Mesendoderm (in vitro differentiated cells): ENCODE measurements around the gene ANKHD1.

Experiments
- DNase-seq: peaks from one replicate; pipeline ENCODE4 v3.0.0; 2013
- H2AK5ac ChIP-seq: 2 replicates; pipeline ENCODE4 v1.6.1; 2013; ENCODE audit warnings: low read length, inconsistent platforms
- H2BK120ac ChIP-seq: 2 replicates; pipeline ENCODE4 v1.6.1; 2013; ENCODE audit warnings: low read depth, mild to moderate bottlenecking, low read length, moderate library complexity, mixed read lengths
- H2BK15ac ChIP-seq: replicated peaks from 2 replicates; pipeline ENCODE4 v1.6.1; 2013; ENCODE audit warnings: low read depth, mild to moderate bottlenecking, moderate library complexity
- H2BK5ac ChIP-seq: 2 replicates; pipeline ENCODE4 v1.6.1; 2013; ENCODE audit warnings: low read length, inconsistent platforms
- H3K18ac ChIP-seq: 2 replicates; pipeline ENCODE4 v1.6.1; 2013; ENCODE audit warnings: mild to moderate bottlenecking, low read length, mixed read lengths
- H3K23ac ChIP-seq: one replicate; pipeline ENCODE4 v1.6.1; 2013; ENCODE audit warnings: low read length
- H3K27ac ChIP-seq: 2 replicates; pipeline ENCODE4 v1.5.1; 2013; ENCODE audit warnings: low read depth, mild to moderate bottlenecking, inconsistent platforms, low read length, moderate library complexity
- H3K27me3 ChIP-seq: 2 replicates; pipeline ENCODE4 v1.6.1; 2013; ENCODE audit warnings: low read length, control low read depth, mild to moderate bottlenecking, inconsistent platforms; ENCODE audit not compliant: insufficient read depth, poor library complexity
- H3K36me3 ChIP-seq: 2 replicates; pipeline ENCODE4 v1.6.1; 2013; ENCODE audit warnings: low read length, inconsistent platforms; ENCODE audit not compliant: control insufficient read depth, insufficient read depth
- H3K4ac ChIP-seq: one replicate; pipeline ENCODE4 v1.6.1; 2013; ENCODE audit warnings: low read depth, mild to moderate bottlenecking, low read length, moderate library complexity
- H3K4me1 ChIP-seq: 2 replicates; pipeline ENCODE4 v1.6.1; 2013; ENCODE audit warnings: low read depth, low read length, inconsistent platforms; ENCODE audit not compliant: control insufficient read depth
- H3K4me2 ChIP-seq: 2 replicates; pipeline ENCODE4 v1.6.1; 2013; ENCODE audit warnings: low read length
- H3K4me3 ChIP-seq: 2 replicates; pipeline ENCODE4 v1.5.1; 2013; ENCODE audit warnings: mild to moderate bottlenecking, low read length
- H3K56ac ChIP-seq: one replicate; pipeline ENCODE4 v1.6.1; 2013; ENCODE audit warnings: low read length
- H3K79me1 ChIP-seq: 2 replicates; pipeline ENCODE4 v1.6.1; 2013; ENCODE audit warnings: low read length, inconsistent platforms
- H3K79me2 ChIP-seq: 2 replicates; pipeline ENCODE4 v1.6.1; 2013; ENCODE audit warnings: mild to moderate bottlenecking, low read length; ENCODE audit not compliant: control insufficient read depth, insufficient read depth
- H3K9ac ChIP-seq: 2 replicates; pipeline ENCODE4 v1.6.1; 2013; ENCODE audit warnings: low read length, inconsistent platforms
- H4K5ac ChIP-seq: one replicate; pipeline ENCODE4 v1.6.1; 2013; ENCODE audit warnings: low read length
- H4K8ac ChIP-seq: one replicate; pipeline ENCODE4 v1.6.1; 2013; ENCODE audit warnings: low read depth, mild to moderate bottlenecking, control low read depth, low read length, moderate library complexity
- WGBS: extraction: QIAGEN DNeasy Blood & Tissue Kit; methylation state at CpG from one replicate; pipeline ENCODE4 v1.1.7; 2013; ENCODE audit warnings: low lambda C conversion rate, missing lambda C conversion rate; ENCODE audit not compliant: insufficient coverage; ENCODE audit errors: extremely low coverage; 5-methylcytosine and 5-hydroxymethylcytosine counted together

ANKHD1 gene

DNA sequence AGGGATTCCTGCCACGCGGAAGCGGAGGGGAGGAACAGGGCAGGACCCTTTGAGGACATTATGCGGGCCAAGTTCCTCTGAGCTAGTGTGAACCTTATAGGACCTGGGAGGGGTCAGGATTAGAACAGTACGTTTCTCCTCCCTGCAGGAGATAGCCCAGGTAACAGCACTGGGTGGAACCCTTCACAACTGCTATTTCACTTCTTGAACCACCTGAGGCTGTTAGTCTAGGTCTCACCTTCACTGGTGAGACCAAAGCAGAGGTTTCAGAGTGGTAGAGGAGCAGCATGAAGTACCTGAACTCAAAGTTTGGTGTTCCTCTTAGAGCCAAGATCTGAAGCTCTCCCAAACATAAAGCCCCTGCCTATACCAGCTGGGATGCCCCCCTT lies 146.7 kb downstream of the ANKHD1 start:
- Histone ChIP-seq H3K79me2 (peaks cover under 1% of the 10 kb centered on the region), H3K4me1 (peaks cover 4% of the 10 kb centered on the region), H3K23ac (no peak overlapping the region), H2BK120ac (no peak overlapping the region), H3K4me2 (peak overlapping the region; percentile 63), H3K27ac (peak overlapping the region; percentile 41), H4K8ac (no peak overlapping the region), H3K79me1 (peaks cover 3% of the 10 kb centered on the region), H2BK15ac (no peak overlapping the region), H3K9ac (peak overlapping the region; percentile 54), H3K18ac (peak overlapping the region; percentile 0), H2AK5ac (peak overlapping the region; percentile 33), H2BK5ac (peak overlapping the region; percentile 11), H3K36me3 (peaks cover 4% of the 10 kb centered on the region), H3K4me3 (no peak overlapping the region), H3K27me3 (no peaks in the 10 kb centered on the region), H3K4ac (peak overlapping the region; percentile 6), H3K56ac (peak overlapping the region; percentile 85), H4K5ac (no peak overlapping the region)
- no CpG with 5 or more reads among the region's 5 CpGs for WGBS
- DNase-seq, result no peak

DNA sequence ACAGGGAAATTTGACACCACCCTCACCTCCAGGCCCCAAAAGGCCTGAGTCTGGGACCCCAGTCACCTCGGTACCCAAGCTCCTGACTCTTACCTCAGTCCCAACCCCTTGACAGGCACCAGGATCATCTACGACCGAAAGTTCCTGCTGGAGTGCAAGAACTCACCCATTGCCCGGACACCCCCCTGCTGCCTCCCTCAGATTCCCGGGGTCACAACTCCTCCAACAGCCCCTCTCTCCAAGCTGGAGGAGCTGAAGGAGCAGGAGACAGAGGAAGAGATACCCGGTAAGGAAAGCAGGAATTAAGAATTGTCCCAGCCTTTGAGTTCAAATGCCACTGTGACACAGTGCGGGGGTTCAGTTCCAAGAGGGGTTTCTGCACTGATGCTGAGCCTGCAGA lies 147.2 kb downstream of the ANKHD1 start:
- Histone ChIP-seq H3K56ac (no peak overlapping the region), H3K4me3 (no peak overlapping the region), H3K36me3 (peaks cover 4% of the 10 kb centered on the region), H2AK5ac (no peak overlapping the region), H3K4ac (no peak overlapping the region), H3K23ac (no peak overlapping the region), H3K27ac (no peak overlapping the region), H3K18ac (no peak overlapping the region), H4K5ac (no peak overlapping the region), H3K79me1 (peaks cover 5% of the 10 kb centered on the region), H3K27me3 (no peaks in the 10 kb centered on the region), H2BK120ac (no peak overlapping the region), H3K79me2 (peaks cover 3% of the 10 kb centered on the region), H3K9ac (peak overlapping the region; percentile 54), H2BK15ac (no peak overlapping the region), H3K4me2 (no peak overlapping the region), H3K4me1 (peaks cover 4% of the 10 kb centered on the region), H4K8ac (no peak overlapping the region), H2BK5ac (no peak overlapping the region)
- WGBS, result no CpG with 5 or more reads among the region's 7 CpGs
- DNase-seq, result no peak

DNA sequence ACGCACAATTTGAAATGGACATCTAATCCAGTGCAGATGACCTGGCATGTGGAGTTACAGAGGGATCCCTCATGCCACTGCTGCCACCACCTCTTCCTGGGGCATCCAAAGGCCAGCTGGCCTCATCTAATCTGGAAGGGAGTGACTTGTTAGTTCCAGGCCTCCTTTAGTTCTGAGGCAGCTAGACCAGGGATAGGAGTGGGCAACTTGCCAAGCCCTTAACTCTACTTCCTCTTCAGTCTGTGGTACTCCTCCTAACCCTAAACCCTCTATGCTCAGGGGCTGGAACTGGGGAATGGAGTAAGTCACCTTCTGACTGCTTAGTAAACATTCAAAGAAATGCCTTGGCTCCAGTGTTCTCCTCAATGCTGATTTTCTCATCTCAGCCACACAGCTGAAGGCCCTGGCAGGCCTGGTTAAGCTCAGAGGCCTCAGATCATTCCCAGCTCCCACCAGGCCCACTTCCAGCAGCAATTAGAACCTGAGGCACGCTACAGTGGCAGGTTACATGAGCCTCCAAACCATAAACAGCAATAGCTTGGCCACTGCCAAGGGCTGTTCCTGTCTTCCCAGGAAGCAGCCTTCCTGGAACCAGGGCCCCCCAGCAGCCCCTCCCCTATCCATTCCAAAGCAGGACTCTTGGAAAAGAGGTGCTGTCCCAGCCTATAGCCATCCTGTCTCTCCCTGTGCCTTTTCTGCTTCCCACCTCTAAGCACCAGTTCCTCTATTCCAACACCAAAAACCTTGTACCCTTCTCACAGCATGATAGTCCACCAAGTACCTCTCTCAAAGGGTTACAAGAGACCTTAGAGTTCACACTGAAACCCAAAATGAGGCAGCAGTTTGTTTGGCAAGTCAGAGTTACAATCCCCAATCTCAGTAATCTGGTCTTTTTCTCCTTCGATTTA lies 147.9 kb downstream of the ANKHD1 start:
- Histone ChIP-seq H3K23ac (no peak overlapping the region), H3K9ac (peak overlapping the region; percentile 21), H2BK15ac (no peak overlapping the region), H3K4me3 (no peak overlapping the region), H3K79me2 (peaks cover 5% of the 10 kb centered on the region), H3K4me2 (no peak overlapping the region), H3K4ac (no peak overlapping the region), H3K4me1 (peaks cover 4% of the 10 kb centered on the region), H2BK120ac (no peak overlapping the region), H3K27ac (no peak overlapping the region), H2AK5ac (no peak overlapping the region), H3K18ac (no peak overlapping the region), H3K27me3 (no peaks in the 10 kb centered on the region), H3K56ac (no peak overlapping the region), H3K79me1 (peaks cover 10% of the 10 kb centered on the region), H3K36me3 (peaks cover 4% of the 10 kb centered on the region), H2BK5ac (no peak overlapping the region), H4K5ac (no peak overlapping the region), H4K8ac (no peak overlapping the region)
- DNase-seq, result no peak
- no CpG with 5 or more reads among the region's 3 CpGs for WGBS

DNA sequence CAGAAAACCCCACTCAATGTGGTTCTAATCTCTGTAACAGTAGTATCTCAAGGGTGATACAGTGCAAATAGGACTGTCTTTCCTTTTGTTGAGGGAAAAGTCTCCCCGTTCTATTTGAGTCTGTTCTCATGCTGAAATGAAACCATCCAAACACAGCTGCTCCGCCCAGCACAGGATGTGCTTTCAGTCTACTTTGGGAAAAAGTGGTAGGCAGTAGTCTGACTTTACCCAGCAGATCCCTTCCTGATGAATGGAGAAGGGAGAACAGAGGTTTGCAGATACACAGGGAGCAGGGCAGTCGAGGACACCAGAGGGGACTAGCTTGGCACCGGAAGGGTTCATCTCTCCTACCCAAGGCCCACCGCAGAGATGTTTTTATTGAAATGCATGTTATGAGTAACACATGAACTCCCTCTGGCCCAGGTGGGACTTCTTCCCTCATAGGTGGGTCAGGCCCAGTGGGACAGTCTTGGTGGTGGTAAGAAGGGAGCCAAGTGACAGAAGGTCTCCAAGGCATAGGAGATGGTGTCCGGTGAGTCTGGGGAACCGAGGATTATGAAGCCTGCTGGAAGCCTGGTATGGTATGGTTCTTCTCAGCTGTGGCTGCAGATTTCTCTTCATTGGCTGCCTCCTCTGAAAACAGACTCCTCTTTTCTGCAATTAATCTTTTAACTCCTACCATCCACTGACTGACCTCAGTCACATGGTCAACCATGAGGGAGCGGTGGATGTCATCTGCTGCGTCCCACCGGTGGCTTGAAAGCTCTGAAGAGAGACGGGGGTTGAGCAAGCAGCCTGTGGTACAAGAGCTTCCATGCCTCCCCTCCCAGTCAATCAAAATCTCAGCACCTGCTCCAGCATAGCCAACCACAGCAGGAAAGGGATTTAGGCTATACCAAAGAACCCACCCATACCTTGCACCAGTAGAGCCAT lies 148.8 kb downstream of the ANKHD1 start:
- no peak overlapping the region for H3K4ac ChIP-seq
- peaks cover 9% of the 10 kb centered on the region for H3K79me2 ChIP-seq
- H3K27ac ChIP-seq, result no peak overlapping the region
- DNase-seq, result no peak
- H4K5ac ChIP-seq, result no peak overlapping the region
- H3K27me3 ChIP-seq, result no peaks in the 10 kb centered on the region
- peaks cover 12% of the 10 kb centered on the region for H3K79me1 ChIP-seq
- no peak overlapping the region for H3K9ac ChIP-seq
- no CpG with 5 or more reads among the region's 11 CpGs for WGBS
- H3K23ac ChIP-seq, result no peak overlapping the region
- no peak overlapping the region for H3K4me3 ChIP-seq
- no peak overlapping the region for H2BK15ac ChIP-seq
- H3K4me1 ChIP-seq, result peaks cover 4% of the 10 kb centered on the region
- H2AK5ac ChIP-seq, result no peak overlapping the region
- no peak overlapping the region for H2BK5ac ChIP-seq
- H3K56ac ChIP-seq, result no peak overlapping the region
- H2BK120ac ChIP-seq, result no peak overlapping the region
- H3K4me2 ChIP-seq, result no peak overlapping the region
- no peak overlapping the region for H4K8ac ChIP-seq
- no peak overlapping the region for H3K18ac ChIP-seq
- peaks cover 4% of the 10 kb centered on the region for H3K36me3 ChIP-seq

DNA sequence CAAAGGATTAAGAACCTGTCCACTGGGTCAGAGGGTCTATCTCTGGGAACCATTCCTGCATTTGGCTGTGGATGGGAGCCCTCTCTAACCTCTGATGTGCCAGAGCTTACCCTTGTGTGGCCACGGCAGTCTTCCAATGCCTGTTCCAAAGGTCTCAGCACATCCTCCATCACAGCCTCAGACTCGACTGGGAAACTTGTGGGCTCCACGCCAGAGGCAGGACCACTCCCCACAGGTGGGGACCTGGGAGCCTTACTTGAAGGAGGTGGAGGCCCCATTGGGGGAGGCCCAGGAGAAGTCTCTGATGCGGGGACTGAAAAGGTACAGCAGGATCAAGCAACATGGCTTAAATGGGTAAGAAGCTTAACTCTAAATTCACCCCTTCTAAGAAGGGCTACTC lies 150.2 kb downstream of the ANKHD1 start:
- Histone ChIP-seq H3K18ac (no peak overlapping the region), H3K56ac (no peak overlapping the region), H3K27me3 (no peaks in the 10 kb centered on the region), H2BK15ac (no peak overlapping the region), H3K23ac (no peak overlapping the region), H3K4ac (no peak overlapping the region), H3K4me2 (no peak overlapping the region), H4K5ac (no peak overlapping the region), H3K9ac (no peak overlapping the region), H2BK5ac (no peak overlapping the region), H4K8ac (no peak overlapping the region), H3K79me2 (peaks cover 21% of the 10 kb centered on the region), H2BK120ac (no peak overlapping the region), H3K27ac (no peak overlapping the region), H2AK5ac (no peak overlapping the region), H3K4me3 (no peak overlapping the region), H3K4me1 (peaks cover 4% of the 10 kb centered on the region), H3K79me1 (peaks cover 17% of the 10 kb centered on the region), H3K36me3 (peaks cover 4% of the 10 kb centered on the region)
- no CpG with 5 or more reads among the region's 4 CpGs for WGBS
- no peak for DNase-seq
